Measurements from ENCODE around the gene RABGAP1L.

The RABGAP1L gene

GRCh38 chr1:174274452-174274851 lies 115.1 kb downstream of the RABGAP1L start:
- H3K4me3 ChIP-seq (ENCODE audit: low read depth, low read length), result no peak overlapping the region
- no peak for DNase-seq (ENCODE audit: low read depth)
- TF ChIP-seq CTCF (IDR thresholded peaks at IDR 0.05; ENCODE audit: low read depth, low read length, missing control alignments), result no peak
- in situ Hi-C loops (cut with HindIII; ENCODE audit: low sequenced_read_pairs), result no loop called here

- no peak for TF ChIP-seq CTCF (IDR thresholded peaks at IDR 0.05; ENCODE audit: low read depth, low read length, missing control alignments)
- H3K4me3 ChIP-seq (ENCODE audit: low read depth, low read length), result no peak overlapping the region
- no peak for DNase-seq (ENCODE audit: low read depth)
- in situ Hi-C loops (cut with HindIII; ENCODE audit: low sequenced_read_pairs), result no loop called here
These were observed 115.6 kb downstream of the RABGAP1L start for GRCh38 chr1:174274884-174275283.

GRCh38 chr1:174276087-174276486 lies 116.8 kb downstream of the RABGAP1L start:
- no peak for DNase-seq (ENCODE audit: low read depth)
- H3K4me3 ChIP-seq (ENCODE audit: low read depth, low read length), result no peak overlapping the region
- TF ChIP-seq CTCF (IDR thresholded peaks at IDR 0.05; ENCODE audit: low read depth, low read length, missing control alignments), result no peak
- in situ Hi-C loops (cut with HindIII; ENCODE audit: low sequenced_read_pairs), result no loop called here

GRCh38 chr1:174284052-174284451 lies 124.7 kb downstream of the RABGAP1L start:
- in situ Hi-C loops (cut with HindIII; ENCODE audit: low sequenced_read_pairs), result no loop called here
- no peak for TF ChIP-seq CTCF (IDR thresholded peaks at IDR 0.05; ENCODE audit: low read depth, low read length, missing control alignments)
- no peak overlapping the region for H3K4me3 ChIP-seq (ENCODE audit: low read depth, low read length)
- no peak for DNase-seq (ENCODE audit: low read depth)

GRCh38 chr1:174286042-174286441 lies 126.7 kb downstream of the RABGAP1L start:
- no peak overlapping the region for H3K4me3 ChIP-seq (ENCODE audit: low read depth, low read length)
- no peak for DNase-seq (ENCODE audit: low read depth)
- in situ Hi-C loops (cut with HindIII; ENCODE audit: low sequenced_read_pairs), result no loop called here
- no peak for TF ChIP-seq CTCF (IDR thresholded peaks at IDR 0.05; ENCODE audit: low read depth, low read length, missing control alignments)

- DNase-seq (ENCODE audit: low read depth), result no peak
- in situ Hi-C loops (cut with HindIII; ENCODE audit: low sequenced_read_pairs), result no loop called here
- H3K4me3 ChIP-seq (ENCODE audit: low read depth, low read length), result no peak overlapping the region
- TF ChIP-seq CTCF (IDR thresholded peaks at IDR 0.05; ENCODE audit: low read depth, low read length, missing control alignments), result no peak
These were observed 130.5 kb downstream of the RABGAP1L start for GRCh38 chr1:174289644-174290310.
